Lung (tissue), 12 donors: ENCODE results near the gene VAMP5. TPM values are rescaled to one million over a fixed set of nuclear protein-coding genes. Genes with fewer than 3 reads are reported as not detected.

Experiments used
- ATAC-seq: fragments of 200-7000 bp; cut with Tn5 transposase; one replicate; pipeline ENCODE4 v1.9.1; 2020; ENCODE audit warnings: moderate number of reproducible peaks; ENCODE audit not compliant: insufficient read depth, low FRiP score
- DNase-seq, 3 donors: peaks; one replicate each; pipeline ENCODE4 v3.0.0-alpha.2; 2013 to 2017
- H3K27ac ChIP-seq, 2 donors: one replicate each; pipeline ENCODE4 v1.5.1; 2013; ENCODE audit warnings: mild to moderate bottlenecking in 2 of 2, moderate library complexity in 2 of 2, control low read depth in 1 of 2, inconsistent platforms in 1 of 2, low read depth in 1 of 2, low read length in 1 of 2
- H3K27me3 ChIP-seq, 3 donors: one replicate each; pipeline ENCODE4 v1.5.1; 2013; ENCODE audit warnings: low read length in 2 of 3; ENCODE audit not compliant: control insufficient read depth in 3 of 3, insufficient read depth in 3 of 3
- H3K36me3 ChIP-seq, 4 donors: one replicate each; pipeline ENCODE4 v1.5.1; 2013; ENCODE audit warnings: low read length in 4 of 4, mild to moderate bottlenecking in 1 of 4, moderate library complexity in 1 of 4; ENCODE audit not compliant: control insufficient read depth in 4 of 4, insufficient read depth in 4 of 4
- H3K4me1 ChIP-seq, 5 donors: one replicate each; pipeline ENCODE4 v1.5.1; 2013; ENCODE audit warnings: low read length in 5 of 5, mild to moderate bottlenecking in 2 of 5, moderate library complexity in 1 of 5; ENCODE audit not compliant: control insufficient read depth in 5 of 5, insufficient read depth in 5 of 5
- H3K4me3 ChIP-seq: one replicate; pipeline ENCODE4 v1.5.1; 2013; ENCODE audit warnings: mild to moderate bottlenecking, control low read depth, moderate library complexity
- H3K9ac ChIP-seq, 2 donors: one replicate each; pipeline ENCODE4 v1.5.1; 2013; ENCODE audit warnings: low read length in 2 of 2, control low read depth in 1 of 2; ENCODE audit not compliant: insufficient read depth in 1 of 2
- H3K9me3 ChIP-seq, 4 donors: one replicate each; pipeline ENCODE4 v1.5.1; 2013; ENCODE audit warnings: low read length in 3 of 4, mild to moderate bottlenecking in 1 of 4, moderate library complexity in 1 of 4; ENCODE audit not compliant: control insufficient read depth in 4 of 4, insufficient read depth in 3 of 4
- WGBS, 2 donors: extraction: QIAGEN DNeasy Blood & Tissue Kit; methylation state at CpG; one replicate each; pipeline ENCODE4 v1.1.7; 2013; 5-methylcytosine and 5-hydroxymethylcytosine counted together
- polyA plus RNA-seq, 2 donors: library from polyadenylated mRNA; stranded (reverse); fragments of 200-250 nt; gene quantifications; one replicate each; pipeline ENCODE4 v1.2.1, GENCODE V29; 2013
- total RNA-seq, 2 donors: library from RNA; depleted of rRNA in 1 of 2; stranded (reverse); fragments of >200 nt in 1 of 2; gene quantifications; one replicate each; pipeline ENCODE4 v1.2.1, GENCODE V29; 2014 to 2021
- TF ChIP-seq, protein P1 (sequence below): IDR thresholded peaks from 2 replicates; pipeline ENCODE4 v1.5.1; 2012; ENCODE audit warnings: mild to moderate bottlenecking; ENCODE audit errors: control extremely low read depth, extremely low read depth
- donor health status: control.
- donor health status: control.
- donor health status: Bipolar disorder and iron deficiency.
- donor health status: healthy.
- donor health status: DM: yes; HTN: yes; CAD: no.

The VAMP5 gene
- total and polyA plus RNA-seq, 4 donors, result 18.5 to 165 (median 73.0) TPM

DNA sequence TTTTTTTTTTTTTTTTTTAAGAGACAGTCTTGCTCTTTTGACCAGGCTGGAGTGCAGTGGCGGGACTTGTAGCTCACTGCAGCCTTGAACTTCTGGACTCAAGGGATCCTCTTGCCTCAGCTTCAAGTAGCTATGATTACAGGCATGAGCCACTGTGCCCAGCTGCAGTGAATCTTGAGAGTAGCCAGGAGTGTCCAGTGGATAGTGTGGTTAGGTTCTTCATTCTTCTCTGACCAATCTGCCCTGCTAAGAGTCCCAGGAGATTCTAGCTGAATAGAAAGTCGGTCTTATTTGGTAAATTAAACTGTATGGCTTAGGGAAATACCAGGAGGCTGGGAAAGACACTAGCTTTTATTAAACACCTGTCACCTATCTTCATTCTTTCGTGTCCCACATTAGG lies 47.1 kb downstream of the VAMP5 start:
- TF ChIP-seq, protein P1, sequence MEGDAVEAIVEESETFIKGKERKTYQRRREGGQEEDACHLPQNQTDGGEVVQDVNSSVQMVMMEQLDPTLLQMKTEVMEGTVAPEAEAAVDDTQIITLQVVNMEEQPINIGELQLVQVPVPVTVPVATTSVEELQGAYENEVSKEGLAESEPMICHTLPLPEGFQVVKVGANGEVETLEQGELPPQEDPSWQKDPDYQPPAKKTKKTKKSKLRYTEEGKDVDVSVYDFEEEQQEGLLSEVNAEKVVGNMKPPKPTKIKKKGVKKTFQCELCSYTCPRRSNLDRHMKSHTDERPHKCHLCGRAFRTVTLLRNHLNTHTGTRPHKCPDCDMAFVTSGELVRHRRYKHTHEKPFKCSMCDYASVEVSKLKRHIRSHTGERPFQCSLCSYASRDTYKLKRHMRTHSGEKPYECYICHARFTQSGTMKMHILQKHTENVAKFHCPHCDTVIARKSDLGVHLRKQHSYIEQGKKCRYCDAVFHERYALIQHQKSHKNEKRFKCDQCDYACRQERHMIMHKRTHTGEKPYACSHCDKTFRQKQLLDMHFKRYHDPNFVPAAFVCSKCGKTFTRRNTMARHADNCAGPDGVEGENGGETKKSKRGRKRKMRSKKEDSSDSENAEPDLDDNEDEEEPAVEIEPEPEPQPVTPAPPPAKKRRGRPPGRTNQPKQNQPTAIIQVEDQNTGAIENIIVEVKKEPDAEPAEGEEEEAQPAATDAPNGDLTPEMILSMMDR, result no peak
- H3K36me3 ChIP-seq, result peaks cover 17 to 41% (median 34%) of the 10 kb centered on the region in 4 donors
- ATAC-seq, result no peak

DNA sequence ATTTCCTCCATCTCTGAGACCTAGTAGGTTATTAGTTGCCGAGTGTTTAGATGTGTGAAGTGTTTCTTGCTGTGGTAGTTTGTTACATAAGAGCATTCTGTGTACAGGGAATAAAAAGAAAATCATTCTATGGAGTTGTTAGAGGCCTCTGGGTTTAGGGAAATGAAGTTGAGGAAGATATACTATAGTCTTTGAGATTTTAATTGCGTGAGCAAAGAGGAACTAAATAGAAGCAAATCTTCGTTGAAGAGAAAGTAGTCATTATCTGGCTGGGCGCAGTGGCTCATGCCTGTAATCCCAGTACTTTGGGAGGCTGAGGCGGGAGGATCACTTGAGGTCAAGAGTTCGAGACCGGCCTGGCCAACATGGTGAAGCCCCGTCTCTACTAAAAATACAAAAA lies 50.8 kb downstream of the VAMP5 start:
- no peak for ATAC-seq
- Histone ChIP-seq H3K9ac (no peak overlapping the region), H3K9me3 (no peaks in the 10 kb centered on the region), H3K4me3 (no peak overlapping the region), H3K27me3 (no peaks in the 10 kb centered on the region), H3K27ac (no peak overlapping the region), H3K36me3 (peaks cover 36 to 43% (median 39%) of the 10 kb centered on the region in 4 donors), H3K4me1 (no peaks in the 10 kb centered on the region)
- TF ChIP-seq, protein P1, result no peak
- WGBS, 2 donors, result 79 to 81% methylated on average over 8 of the region's 8 CpGs
- DNase-seq, result no peak

More for the DNA sequence above, 47.1 kb downstream of the VAMP5 start:
- Histone ChIP-seq H3K4me1 (no peaks in the 10 kb centered on the region), H3K27me3 (no peaks in the 10 kb centered on the region), H3K4me3 (no peak overlapping the region), H3K9ac (no peak overlapping the region), H3K27ac (no peak overlapping the region), H3K9me3 (no peaks in the 10 kb centered on the region)
- DNase-seq, result no peak
- 96 to 98% methylated on average over 3 of the region's 3 CpGs for WGBS, 2 donors

DNA sequence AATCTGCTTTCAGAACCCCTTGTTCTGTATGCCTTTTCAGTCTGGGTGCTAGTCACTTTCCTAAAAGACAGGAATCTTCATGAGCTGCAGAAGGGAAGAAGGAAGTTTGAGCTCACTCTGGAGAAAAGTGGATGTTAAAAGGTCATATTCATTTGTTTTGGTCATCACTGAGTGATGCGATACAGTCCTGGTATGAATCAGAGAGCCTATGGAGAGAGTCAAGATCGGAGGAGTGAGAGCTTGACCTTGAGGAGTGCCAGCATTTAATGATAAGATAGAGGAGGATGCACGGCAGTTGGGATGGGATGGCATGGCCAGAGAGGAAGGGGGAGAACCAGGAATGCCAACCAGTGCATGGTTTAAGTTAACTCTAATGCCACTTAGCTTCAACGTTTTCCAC lies 51.4 kb downstream of the VAMP5 start:
- DNase-seq, result no peak
- 65 to 75% methylated on average over 4 of the region's 4 CpGs for WGBS, 2 donors
- TF ChIP-seq, protein P1, result no peak
- Histone ChIP-seq H3K9ac (no peak overlapping the region), H3K27me3 (no peaks in the 10 kb centered on the region), H3K9me3 (no peaks in the 10 kb centered on the region), H3K4me1 (no peaks in the 10 kb centered on the region), H3K27ac (no peak overlapping the region), H3K36me3 (peaks cover 36 to 43% (median 38%) of the 10 kb centered on the region in 4 donors), H3K4me3 (no peak overlapping the region)
- no peak for ATAC-seq

DNA sequence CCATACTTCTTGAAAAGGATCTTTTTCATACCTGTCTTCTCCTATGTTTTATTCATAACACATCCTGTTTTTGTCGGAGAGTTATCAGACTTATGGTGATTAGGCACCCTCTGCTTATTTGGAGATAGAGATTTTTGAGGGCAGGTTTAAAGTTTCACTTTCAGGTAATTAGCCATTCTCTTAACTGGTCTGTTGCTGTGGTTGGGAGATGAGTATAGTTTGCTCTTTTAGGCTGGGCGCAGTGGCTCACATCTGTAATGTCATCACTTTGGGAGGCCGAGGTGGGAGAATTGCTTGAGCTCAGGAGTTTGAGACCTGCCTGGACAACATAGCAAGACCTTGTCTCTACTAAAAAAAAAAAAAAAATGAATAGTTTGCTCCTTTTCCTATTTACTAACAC lies 58.5 kb downstream of the VAMP5 start:
- Histone ChIP-seq H3K36me3 (peaks cover 43 to 67% (median 56%) of the 10 kb centered on the region in 4 donors), H3K9me3 (no peaks in the 10 kb centered on the region), H3K27me3 (no peaks in the 10 kb centered on the region), H3K4me3 (no peak overlapping the region), H3K4me1 (no peaks in the 10 kb centered on the region), H3K27ac (no peak overlapping the region), H3K9ac (no peak overlapping the region)
- 75 to 88% methylated on average over 3 of the region's 3 CpGs for WGBS, 2 donors
- TF ChIP-seq, protein P1, result no peak
- ATAC-seq (no peak), DNase-seq (no peak)
